Subcutaneous preadipocyte (primary cell): Measurements from ENCODE around the gene SEPTIN11. TPM values are rescaled to one million over a fixed set of nuclear protein-coding genes. Genes with fewer than 3 reads are reported as not detected.

Experiments
- total RNA-seq: library from RNA; depleted of rRNA; stranded (reverse); fragments of >200 nt; gene quantifications from 2 replicates; pipeline ENCODE4 v1.2.3, GENCODE V29; 2012

Gene SEPTIN11
- total RNA-seq = 155 and 159 TPM in 2 replicates

GRCh38 chr4:76949276-76950051 lies at the start of gene SEPTIN11:
TSS of gene SEPTIN11 (plus strand) at chr4:76949752. CDS start at chr4:76949904, 152 bp downstream.

Other genes starting within 250 kb of the SEPTIN11 start
- gene SOWAHB, start 51.6 kb upstream of the SEPTIN11 start, total RNA-seq = not detected in 2 replicates
- gene CCNI, start 126.2 kb downstream of the SEPTIN11 start, total RNA-seq = 147 and 171 TPM in 2 replicates
- 9.8 and 12.5 TPM in 2 replicates for gene CCNG2, start 207.5 kb downstream of the SEPTIN11 start, total RNA-seq